PC-9 (cell line): ENCODE results near the gene USP33.
"Not testable (repeated sequence)": the region's sequence is repeated elsewhere in the genome, so short reads cannot be mapped to it uniquely, and the experiment has no call there.

Experiments used
- CTCF ChIP-seq: fragments of 200-600 bp; sonication (generic); conservative IDR thresholded peaks from 2 replicates; pipeline ENCODE4 v1.6.1; 2017; ENCODE audit warnings: mixed run types, antibody characterized with exemption, mild to moderate bottlenecking, moderate library complexity
- EZH2 ChIP-seq: fragments of 200-600 bp; sonication (generic); IDR thresholded peaks from 2 replicates; pipeline ENCODE4 v1.8.0; 2017; ENCODE audit warnings: antibody characterized with exemption, low read depth

- TF ChIP-seq EZH2, CTCF: not testable (repeated sequence)
These were observed 60.0 kb downstream of the USP33 start for GRCh38 chr1:77699673-77700072.
